ENCODE results near the gene RFXAP.

Gene RFXAP

GRCh38 chr13:36817996-36818803 is 822 bp upstream of the RFXAP start:
- no peak for DNase-seq

GRCh38 chr13:36819739-36820090 is 693 bp downstream of the RFXAP start:
- DNase-seq, result no peak

GRCh38 chr13:36820222-36820621 is 1.2 kb downstream of the RFXAP start:
- DNase-seq, result no peak

- no peak for DNase-seq
Measured at GRCh38 chr13:36822785-36823184, 3.8 kb downstream of the RFXAP start.

- DNase-seq, result no peak
Measured at GRCh38 chr13:36829753-36830152, 10.7 kb downstream of the RFXAP start.

- no peak for DNase-seq
Measured at GRCh38 chr13:36831291-36831690, 12.3 kb downstream of the RFXAP start.

GRCh38 chr13:36834299-36834698 is 15.3 kb downstream of the RFXAP start:
- no peak for DNase-seq

GRCh38 chr13:36837354-36838092 is 18.5 kb downstream of the RFXAP start:
- no peak for DNase-seq

GRCh38 chr13:36839281-36839680 is 20.3 kb downstream of the RFXAP start:
- no peak for DNase-seq

GRCh38 chr13:36839981-36840380 is 21.0 kb downstream of the RFXAP start:
- DNase-seq, result no peak

- DNase-seq, result no peak
Measured at GRCh38 chr13:36840718-36841250, 21.8 kb downstream of the RFXAP start.

- DNase-seq, result no peak
Measured at GRCh38 chr13:36841391-36841790, 22.4 kb downstream of the RFXAP start.

GRCh38 chr13:36847606-36848005 is 28.6 kb downstream of the RFXAP start:
- DNase-seq, result no peak

GRCh38 chr13:36848199-36848982 is 29.4 kb downstream of the RFXAP start:
- DNase-seq, result no peak

- DNase-seq, result peak in 1 of 2 experiments; percentile 13
Measured at GRCh38 chr13:36850790-36851438, 31.9 kb downstream of the RFXAP start.

- no peak for DNase-seq
Measured at GRCh38 chr13:36857253-36857652, 38.2 kb downstream of the RFXAP start.

- DNase-seq, result peak in 1 of 2 experiments; percentile 30
Measured at GRCh38 chr13:36858290-36858689, 39.3 kb downstream of the RFXAP start.

- DNase-seq, result no peak
Measured at GRCh38 chr13:36859259-36859658, 40.2 kb downstream of the RFXAP start.

GRCh38 chr13:36862002-36862685 is 43.1 kb downstream of the RFXAP start:
- no peak for DNase-seq

GRCh38 chr13:36862722-36863121 is 43.7 kb downstream of the RFXAP start:
- DNase-seq, result no peak

- DNase-seq, result no peak
Measured at GRCh38 chr13:36865265-36865664, 46.2 kb downstream of the RFXAP start.

- DNase-seq, result no peak
Measured at GRCh38 chr13:36866232-36866631, 47.2 kb downstream of the RFXAP start.

Measured in NCI-H187 (cell line).